Measurements from ENCODE around the gene PDSS1.

PDSS1 gene

DNA sequence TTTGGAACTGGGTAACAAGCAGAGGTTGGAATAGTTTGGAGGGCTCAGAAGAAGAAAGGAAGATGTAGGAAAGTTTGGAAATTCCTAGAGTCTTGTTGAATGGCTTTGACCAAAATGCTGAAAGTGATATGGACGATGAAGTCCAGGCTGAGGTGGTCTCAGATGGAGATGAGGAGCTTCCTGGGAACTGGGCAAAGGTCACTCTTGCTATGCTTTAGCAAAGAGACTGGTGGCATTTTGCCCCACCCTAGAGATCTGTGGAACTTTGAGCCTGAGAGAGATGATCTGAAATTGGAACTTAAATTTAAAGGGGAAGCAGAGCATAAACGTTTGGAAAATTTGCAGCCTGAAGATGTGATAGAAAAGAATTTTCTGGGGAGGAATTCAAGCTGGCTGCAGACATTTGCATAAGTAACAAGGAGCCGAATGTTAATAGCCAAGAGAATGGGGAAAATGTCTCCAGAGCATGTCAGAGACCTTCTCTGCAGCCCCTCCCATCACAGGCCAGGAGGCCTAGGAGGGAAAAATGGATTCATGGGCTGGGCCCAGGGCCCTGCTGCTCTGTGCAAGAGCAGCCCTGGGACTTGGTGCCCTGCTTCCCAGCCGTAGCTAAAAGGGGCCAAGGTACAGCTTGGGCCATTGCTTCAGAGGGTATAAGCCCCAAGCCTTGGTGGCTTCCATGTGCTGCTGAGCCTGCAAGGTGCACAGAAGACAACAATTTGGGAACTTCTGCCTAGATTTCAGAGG lies 3.6 kb downstream of the PDSS1 start:
- DNase-seq = no peak

DNA sequence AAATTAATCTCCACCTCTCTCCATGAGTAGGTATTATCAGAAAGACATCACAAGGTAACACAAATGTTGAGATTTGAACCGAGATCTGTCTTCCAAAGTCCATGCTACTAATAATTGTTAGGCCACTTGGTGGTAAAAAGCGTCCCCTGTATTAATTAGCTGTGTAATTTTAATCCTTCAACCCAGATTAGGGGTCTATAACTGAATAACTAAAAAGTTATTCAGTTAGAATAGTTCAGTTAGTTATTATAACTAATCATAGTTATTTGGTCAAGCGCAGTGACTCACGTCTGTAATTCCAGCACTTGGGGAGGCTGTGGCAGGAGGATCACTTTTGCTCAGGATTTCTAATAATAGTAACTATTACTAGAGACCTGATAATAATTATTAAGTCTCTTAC lies 5.6 kb downstream of the PDSS1 start:
- DNase-seq = no peak

DNA sequence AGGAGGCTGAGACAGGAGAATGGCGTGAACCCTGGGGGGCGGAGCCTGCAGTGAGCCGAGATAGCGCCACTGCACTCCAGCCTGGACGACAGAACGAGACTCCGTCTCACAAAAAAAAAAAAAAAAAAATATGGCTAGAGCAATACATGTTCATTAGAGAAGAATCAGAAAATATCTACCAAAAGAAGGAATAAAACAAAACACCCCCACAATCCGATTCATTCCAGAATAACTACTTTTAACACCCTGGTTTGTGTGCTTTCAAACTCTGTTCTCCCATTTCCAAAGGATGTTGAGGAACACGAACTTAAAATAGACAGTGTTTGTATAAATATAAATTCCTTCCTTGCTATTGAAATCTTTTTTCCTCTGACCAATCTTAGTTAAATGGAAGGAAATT lies 6.5 kb downstream of the PDSS1 start:
- DNase-seq = no peak

DNA sequence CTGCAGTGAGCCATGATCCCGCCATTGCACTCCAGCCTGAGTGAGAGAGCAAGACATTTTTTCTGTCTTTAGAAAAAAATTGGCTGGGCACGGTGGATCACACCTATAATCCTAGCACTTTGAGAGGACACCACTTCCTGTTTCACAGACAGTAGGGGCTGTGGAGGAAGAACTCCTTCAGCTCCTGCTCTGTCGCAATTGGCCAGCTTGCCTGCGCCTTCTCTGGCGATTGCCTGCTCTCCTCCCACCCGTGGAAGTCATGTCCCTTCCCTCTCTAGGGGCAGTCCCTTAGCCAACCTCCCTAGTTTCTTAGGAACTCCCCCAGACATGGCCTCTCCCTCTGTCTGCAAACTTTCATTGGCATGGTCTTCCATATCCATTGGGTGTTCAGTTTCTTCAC lies 8.7 kb downstream of the PDSS1 start:
- no peak for DNase-seq

DNA sequence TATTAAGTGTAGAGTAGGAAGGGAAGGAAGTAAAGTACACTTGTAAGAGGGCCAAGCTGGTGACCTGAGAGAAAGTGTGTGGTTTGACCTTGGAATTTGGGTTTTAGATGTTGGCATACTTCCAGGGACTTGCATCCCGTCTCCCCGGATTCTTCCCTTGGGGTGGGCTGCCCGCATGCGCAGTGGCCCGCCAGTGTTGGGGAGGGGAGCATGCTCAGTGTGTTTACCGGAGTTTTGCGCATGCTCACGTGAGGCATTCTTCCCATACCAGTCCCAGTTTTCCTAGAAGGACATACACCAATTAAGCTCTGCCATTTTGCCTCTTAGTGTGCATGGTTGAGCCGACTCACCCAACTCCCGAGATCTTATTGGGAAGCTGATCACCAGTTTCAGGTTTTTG lies 9.4 kb downstream of the PDSS1 start:
- no peak for DNase-seq

DNA sequence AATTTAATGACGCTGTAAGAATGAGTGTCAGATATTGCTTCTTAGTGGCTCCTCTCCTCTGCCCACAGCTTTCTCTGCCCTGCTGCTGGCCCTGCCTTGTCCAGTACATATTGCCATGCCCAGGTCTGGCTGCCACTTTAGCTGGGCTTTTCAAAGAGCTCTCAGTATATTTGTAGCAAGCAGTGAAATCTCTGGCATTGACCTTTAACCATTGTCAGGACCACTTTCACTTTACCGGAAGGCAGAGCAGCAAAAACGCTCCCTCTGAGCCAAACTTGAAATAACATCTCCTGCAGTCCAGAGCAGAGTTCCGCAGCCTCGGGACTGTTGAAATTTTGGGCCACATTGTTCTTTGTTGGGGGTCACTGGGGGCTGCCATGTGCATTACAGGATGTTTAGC lies 13.8 kb downstream of the PDSS1 start:
- no peak for DNase-seq

DNA sequence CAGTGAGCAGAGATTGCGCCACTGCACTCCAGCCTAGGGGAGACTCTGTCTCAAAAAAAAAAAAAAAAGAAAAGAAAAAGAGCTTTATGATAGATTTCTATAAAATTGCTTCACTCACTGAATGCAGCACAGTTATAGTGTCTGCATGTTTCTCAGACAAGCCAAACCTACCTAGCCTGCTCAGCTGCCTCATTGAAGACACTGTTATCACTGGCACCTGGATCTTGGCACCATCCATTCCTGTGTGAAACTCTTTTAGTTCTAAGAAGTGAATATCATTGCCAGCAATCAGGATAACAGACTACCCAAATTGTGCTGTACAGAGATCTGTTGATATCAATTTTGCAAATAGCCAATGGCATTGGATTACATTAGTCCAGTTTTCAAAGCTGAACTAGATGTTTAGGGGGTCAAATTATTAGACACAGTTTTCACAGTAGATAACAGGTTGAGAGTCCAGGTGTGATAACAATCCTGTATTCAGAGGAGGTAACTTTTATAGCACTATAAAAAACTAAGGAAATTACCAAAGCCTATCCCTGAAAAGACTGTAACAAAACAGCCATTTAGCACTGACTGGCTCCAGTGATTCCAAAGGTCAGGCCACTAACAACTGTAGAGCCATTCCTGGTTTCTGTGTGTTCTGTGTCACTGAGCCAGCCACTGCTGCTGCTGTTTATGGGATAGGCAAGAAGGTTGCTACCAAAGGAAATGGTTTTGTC lies 17.1 kb downstream of the PDSS1 start:
- DNase-seq = no peak

DNA sequence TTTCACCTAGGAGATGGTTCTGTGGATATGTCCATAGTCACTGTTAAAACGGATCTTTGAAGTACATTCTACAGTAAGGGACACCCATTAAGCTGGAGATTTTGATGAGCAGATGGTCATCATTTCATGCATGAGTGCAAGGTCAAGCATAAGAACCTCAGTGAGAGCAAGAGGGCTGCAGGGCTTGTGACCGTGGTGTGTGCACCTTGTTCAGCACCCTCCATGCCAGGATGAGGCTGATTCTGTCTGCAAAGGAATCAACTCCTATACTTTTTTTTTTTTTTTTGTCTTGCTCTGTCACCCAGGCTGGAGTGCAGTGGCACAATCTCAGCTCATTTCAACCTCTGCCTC lies 17.6 kb downstream of the PDSS1 start:
- no peak for DNase-seq

DNA sequence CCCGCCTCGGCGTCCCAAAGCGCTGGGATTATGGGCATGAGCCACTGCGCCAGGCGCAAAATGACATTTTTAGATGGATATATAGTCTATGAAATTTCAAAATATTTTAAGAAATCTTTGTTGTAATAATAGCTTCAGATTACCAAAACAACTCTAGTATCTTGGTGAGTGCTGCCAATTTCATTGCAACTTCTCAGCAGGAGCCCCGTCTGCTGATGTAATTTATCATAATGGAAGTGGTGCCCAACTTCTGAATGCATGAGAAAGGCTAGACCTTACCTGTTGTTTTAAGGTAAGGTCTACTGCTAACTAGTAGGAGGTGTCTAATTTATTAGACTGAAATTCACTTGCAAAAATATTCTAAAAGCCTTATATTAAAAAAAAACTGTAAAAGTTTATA lies 20.0 kb downstream of the PDSS1 start:
- DNase-seq = no peak

DNA sequence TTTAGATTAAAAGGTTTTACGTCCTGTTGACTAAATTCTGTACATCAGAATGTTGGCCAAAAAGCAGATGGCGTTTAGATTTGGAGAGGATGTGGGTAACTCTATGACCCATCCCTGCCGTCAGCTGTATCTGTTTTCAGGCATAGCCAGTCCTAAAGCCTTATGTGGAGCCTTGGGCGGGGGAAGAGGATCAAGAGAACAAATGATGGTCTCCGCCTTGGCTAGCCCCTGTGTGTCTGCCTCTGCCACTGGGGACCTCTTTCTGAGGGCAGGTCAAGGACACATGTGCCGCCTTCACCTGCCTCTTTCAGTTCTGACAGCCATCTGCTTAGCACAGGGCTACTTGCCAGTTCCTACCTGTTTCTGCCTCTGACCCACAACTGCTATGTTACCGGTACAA lies 24.1 kb downstream of the PDSS1 start:
- no peak for DNase-seq

DNA sequence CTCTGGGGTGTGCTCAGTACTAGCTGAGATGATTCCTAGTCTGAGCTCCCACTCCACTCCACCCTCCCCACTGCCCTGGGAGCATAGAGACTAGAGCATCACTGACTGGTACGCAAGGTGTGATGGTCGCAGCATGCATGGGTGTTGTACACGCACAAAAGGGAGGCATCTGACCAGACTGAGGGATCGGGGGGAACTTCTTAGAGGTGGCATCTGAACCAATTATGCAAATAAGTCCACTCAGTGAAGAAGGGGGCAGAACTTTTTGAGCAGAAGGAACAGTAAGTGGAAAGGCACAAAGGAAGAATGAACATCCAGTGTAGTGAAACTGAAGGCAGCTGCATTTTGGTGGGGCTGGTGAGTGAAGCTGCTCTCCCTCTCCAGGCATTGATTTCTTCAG lies 25.5 kb downstream of the PDSS1 start:
- no peak for DNase-seq

DNA sequence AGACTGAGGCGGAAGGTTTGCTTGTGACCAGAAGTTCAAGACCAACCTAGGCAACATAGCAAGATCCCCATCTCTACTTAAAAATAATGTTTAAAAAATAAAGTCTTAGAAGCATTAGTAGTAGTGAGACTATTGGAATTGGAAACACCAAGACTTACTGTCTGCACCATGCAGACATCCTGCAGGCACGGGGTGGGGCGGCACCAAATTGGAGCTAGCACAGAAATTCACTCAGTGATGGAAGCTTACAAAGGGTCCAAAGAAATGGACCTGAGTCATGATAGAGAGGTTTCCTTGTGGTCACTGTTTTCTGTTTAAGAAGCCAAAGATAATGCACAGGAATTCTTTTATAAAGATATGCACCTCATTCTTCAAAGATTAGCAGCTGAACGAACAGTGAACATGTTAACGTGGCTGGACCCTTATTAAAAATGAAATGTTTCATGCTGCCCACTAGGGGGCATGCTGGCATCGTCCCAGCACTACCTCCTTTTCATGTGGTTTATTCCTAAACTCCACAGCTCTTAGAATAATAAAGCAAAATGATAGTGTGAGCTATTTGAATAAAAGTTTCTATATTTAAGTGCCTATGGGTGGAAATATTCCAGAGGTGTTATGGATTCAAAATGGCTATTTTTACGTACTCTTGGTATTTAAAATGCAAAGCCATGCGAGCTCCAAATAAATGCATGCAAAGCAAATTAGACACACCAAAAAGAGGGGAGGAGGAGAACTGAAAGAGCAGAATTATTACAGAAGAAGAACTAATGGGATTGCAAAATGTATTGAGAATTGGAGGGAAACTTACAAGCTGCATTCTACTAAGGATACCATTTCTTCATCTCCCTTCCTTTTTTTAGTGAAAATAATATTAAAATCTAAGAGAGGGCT lies 28.6 kb downstream of the PDSS1 start:
- DNase-seq = peak; percentile 20

DNA sequence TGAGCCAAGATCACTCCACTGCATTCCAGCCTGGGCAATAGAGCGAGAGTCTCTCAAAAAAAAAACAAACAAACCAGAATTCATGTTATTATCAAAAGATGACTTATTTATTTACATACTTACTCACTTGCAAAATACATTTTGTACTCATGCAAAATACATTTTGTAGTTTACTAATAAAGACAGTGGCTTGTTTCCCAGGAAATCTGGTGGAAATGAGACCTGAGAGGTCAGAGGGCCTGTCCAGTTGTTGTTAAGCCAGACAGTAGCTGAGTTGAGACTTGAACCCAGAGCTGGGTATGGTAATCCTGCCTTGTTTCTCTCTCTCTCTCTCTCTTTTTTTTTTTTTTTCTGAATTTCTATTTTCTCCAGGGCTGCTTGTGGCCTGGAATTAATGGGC lies 29.5 kb downstream of the PDSS1 start:
- no peak for DNase-seq

DNA sequence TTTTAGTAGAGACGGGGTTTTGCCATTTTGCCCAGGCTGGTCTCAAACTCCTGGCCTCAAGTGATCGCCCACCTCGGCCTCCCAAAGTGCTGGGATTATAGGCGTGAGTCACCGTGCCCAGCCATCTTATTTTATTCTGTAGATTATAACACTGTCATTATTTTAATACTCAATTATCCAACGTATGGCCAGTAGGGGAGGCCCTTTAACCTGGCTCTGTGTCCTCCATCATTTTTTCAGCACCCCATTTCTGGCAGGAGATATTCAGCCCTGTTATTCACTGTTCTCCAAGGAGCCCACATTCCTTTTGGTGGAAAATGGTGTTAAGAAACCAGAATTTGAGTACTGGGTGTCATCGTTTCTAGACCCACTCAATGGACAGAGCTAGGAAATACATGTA lies 31.5 kb downstream of the PDSS1 start:
- DNase-seq = no peak

DNA sequence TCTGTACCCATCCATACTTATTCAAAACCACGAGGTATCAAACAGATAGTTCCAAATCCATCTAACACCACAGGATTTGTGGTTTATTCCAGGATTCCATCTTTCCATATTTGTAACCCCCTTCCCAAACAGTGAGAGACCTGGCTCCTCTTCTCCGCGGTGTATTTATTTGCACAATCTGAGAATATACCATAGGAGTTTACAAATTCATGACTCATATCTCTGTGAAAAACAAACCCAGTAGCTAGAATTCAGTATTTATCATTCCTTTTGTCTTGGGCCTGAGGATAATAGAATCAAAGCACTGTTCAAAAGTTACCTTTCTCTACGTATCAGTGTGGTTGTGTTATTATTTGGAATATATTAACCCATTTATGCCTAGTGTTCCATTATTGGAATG lies 31.9 kb downstream of the PDSS1 start:
- DNase-seq = no peak

DNA sequence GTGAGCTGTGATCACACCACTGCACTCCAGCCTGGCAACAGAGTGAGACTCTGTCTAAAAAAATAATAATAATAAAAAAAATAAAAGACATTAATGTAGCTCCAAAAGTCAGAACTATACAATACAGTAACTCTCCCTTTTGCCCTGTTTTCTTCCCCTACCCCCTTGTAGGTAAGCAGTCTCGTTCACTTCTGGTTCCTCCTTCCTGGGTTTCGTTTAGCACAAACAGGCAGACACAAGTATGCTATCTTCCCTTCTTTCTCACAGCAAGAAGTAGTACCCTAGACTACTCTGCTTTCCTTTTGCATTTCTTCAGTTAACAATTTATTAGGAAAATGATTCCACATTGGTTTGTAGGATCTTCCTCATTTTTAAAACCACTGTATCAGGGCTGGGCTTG lies 33.1 kb downstream of the PDSS1 start:
- no peak for DNase-seq

DNA sequence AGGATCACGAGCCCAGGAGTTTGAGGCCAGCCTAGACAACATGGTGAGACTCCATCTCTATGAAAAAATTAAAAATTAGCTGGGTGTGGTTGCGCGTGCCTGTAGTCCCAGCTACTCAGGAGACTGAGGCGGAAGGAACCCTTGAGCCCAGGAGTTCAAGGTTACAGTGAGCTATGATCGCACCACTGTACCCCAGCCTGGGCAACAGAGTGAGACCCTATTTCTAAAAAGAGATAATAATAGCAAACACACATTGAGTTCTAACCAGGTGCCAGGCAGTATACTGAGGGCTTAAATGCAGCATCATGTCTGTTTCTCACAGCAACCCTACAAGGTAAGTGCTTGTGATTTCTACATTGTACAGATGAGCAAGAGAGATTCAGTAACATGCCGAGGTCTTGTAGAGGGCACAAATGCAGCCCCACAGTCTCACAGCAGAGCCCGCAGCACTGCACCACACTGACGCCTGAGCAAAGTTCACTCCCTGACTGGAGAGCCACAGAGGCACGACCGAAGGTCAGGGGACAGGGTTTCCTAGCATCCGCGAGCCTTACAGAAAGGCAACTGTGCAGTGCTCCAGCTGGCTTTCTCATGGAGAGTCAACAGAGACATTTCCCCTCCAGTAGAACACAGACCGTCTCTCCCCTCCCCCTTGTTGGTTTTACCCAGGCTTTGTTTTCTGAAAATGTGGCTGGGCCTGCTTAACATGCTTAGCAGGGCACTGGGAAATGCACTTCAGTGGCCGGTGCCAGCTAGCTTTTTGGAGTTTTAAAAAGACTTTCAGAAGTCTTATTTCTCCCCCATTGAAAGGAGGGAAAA lies 36.5 kb downstream of the PDSS1 start:
- DNase-seq = peak; percentile 14

DNA sequence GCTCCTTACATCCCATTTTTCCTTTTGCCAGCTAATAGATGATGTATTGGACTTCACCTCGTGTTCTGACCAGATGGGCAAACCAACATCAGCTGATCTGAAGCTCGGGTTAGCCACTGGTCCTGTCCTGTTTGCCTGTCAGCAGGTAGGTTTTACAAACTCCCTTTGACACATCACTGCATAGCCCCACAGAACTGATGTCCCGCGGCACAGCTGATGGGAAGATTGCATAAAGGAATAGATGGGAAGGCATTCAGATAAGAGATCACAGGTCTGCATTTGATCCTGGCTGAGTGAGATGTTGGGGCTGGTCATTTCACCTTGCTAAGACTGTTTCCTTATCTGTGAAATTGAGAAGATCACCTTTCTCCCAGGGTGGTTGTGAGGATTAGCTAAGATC lies 37.9 kb downstream of the PDSS1 start:
- no peak for DNase-seq

DNA sequence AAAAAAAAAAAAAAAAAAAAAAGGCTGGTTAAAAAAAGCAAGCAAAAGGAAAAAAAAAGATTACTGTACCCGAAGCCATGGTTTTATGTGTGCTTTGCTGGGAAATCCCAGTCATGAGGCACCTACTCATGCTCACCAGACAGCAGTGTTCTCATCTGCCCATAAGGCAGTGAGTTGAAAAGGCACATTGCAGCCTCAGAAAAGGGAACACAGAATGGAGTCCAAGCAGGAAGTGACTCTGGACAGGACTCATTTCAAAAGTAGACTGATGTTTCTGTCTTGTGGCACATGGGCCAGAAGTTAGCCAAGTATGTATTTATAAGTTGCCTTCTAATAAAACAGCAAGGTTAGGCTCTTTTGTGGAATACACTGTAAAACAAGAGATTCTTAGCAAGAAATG lies 40.2 kb downstream of the PDSS1 start:
- DNase-seq = no peak

DNA sequence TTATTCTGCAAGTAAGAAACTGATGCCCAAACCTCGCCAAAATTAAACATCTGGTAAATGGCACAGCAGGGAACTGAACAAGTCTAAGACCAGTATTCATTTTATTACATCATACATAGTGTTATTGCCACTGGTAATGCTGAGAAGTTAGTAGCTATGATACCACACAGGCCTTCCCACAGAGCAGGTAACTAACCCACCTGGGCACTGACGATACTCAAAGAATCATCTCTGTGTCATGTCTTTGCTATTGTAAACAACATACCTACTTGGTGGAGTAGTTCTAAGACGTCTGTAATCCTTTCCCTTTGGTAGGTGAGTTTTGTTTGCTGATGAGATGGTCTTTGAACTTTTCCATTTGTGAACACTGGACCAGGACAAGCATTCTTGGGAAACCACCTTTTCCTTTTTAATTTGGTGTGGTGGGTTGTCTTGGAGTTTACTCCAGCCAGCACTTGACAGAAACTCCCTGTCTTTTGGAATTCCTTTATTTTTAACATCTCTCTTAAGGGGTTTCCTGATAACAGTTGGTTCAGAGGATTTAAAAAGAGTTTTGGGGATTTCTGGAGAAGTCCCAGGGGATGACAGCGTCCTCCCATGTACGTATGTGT lies 40.9 kb downstream of the PDSS1 start:
- DNase-seq = no peak

DNA sequence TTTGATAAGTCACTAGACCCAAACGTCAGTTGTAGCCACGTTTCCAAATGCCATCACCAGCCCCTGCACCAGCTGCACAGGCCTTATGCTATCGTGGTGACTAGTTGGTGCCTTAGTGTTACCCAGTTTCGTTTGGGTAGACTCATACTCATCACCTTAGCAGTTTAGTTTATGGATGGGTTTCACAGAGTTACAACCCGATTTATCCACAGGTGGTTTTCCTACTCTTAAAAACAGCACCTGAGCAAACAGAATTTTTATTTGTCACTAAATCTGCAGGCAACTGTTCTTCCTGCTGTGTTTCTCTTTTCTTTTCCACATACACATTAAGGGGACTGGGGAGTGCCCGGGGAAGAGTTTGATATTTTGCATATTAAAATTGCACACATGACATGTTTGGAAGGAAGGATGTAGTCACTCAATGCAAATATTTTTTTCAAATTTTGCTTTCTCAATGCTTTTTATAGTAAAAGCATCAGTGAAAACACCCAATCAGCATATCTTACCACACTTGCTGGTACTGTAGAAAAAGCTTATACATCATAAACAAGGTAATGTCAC lies 41.6 kb downstream of the PDSS1 start:
- no peak for DNase-seq

DNA sequence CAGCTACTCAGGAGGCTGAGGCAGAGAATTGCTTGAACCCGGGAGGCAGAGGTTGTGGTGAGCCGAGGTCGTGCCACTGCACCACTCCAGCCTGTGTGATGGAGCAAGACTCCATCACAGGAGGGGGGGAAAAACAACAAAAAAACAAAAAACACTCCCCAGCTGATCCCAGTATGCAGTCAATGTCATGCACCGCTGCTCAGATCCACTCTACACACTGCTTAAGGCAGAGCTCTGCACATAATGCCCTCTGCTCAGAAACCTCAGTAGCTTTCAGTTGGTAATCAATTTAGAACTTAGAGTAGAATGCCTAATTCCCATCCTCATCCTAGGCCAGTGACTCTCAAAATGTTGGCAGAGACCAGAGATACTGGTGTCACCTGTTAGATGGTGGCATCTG lies 43.9 kb downstream of the PDSS1 start:
- no peak for DNase-seq
